Measurements from ENCODE around the gene CNTNAP4.

- TF ChIP-seq CTCF (IDR thresholded peaks at IDR 0.05): no peak
- no peak for TF ChIP-seq POLR2A (IDR thresholded peaks at IDR 0.05)
- no peak for TF ChIP-seq POLR2AphosphoS5 (IDR thresholded peaks at IDR 0.05)
These were observed 132.5 kb downstream of the CNTNAP4 start for GRCh38 chr16:76409706-76410105.

Data from prostate gland (tissue), 2 donors.